SK-N-SH (cell line): Measurements from ENCODE around the gene IFNL4. TPM values are rescaled to one million over a fixed set of nuclear protein-coding genes. Genes with fewer than 3 reads are reported as not detected.
"Not testable (repeated sequence)": the region's sequence is repeated elsewhere in the genome, so short reads cannot be mapped to it uniquely, and the experiment has no call there.

ENCODE experiments used
- CTCF ChIA-PET: fragments of 300-600, 350-600 bp; formaldehyde crosslinking; extraction: SDS; loops from one replicate; lab custom pipeline; 2021; lab: Yijun Ruan, JAX
- POLR2A ChIA-PET: fragments of 350-600 bp; sonication (Branson Sonifier 250); formaldehyde crosslinking; extraction: SDS; loops from one replicate; lab custom pipeline; 2020; ENCODE audit warnings: antibody characterized with exemption, inconsistent platforms; lab: Yijun Ruan, JAX
- DNase-seq: peaks from one replicate; pipeline ENCODE4 v3.0.0; 2012
- H2AFZ ChIP-seq: fragments of 200-600 bp; sonication (generic); 2 replicates; pipeline ENCODE4 v1.8.1; 2016; ENCODE audit warnings: antibody characterized with exemption, mild to moderate bottlenecking, low read depth
- H3F3A ChIP-seq: fragments of 200-600 bp; sonication (generic); replicated peaks from 2 replicates; pipeline ENCODE3; 2016; ENCODE audit warnings: antibody characterized with exemption, mild to moderate bottlenecking; ENCODE audit not compliant: insufficient read depth
- H3K27ac ChIP-seq, 2 experiments: fragments of 200-500 bp in 1 of 2; fragments of 200-600 bp in 1 of 2; sonication (Bioruptor generic) in 1 of 2; sonication (generic), shearing (Covaris generic) in 1 of 2; 2 replicates each; pipeline versions ENCODE4 v1.5.1 to v1.6.1; 2014 to 2016; ENCODE audit warnings: low read depth in 2 of 2, inconsistent platforms in 1 of 2, low read length in 1 of 2, mild to moderate bottlenecking in 1 of 2, mixed read lengths in 1 of 2
- H3K27me3 ChIP-seq: fragments of 200-600 bp; sonication (generic), shearing (Covaris generic); 2 replicates; pipeline ENCODE4 v1.6.1; 2016; ENCODE audit warnings: mixed run types; ENCODE audit not compliant: insufficient read depth
- H3K36me3 ChIP-seq, 2 experiments: fragments of 200-500 bp in 1 of 2; fragments of 200-600 bp in 1 of 2; sonication (Bioruptor generic) in 1 of 2; sonication (generic) in 1 of 2; replicated peaks in 1 of 2; 2 replicates each; pipeline versions ENCODE3 to v1.5.1; 2014 to 2016; ENCODE audit warnings: low read length in 1 of 2, mild to moderate bottlenecking in 1 of 2; ENCODE audit not compliant: insufficient read depth in 2 of 2, control insufficient read depth in 1 of 2
- H3K4me1 ChIP-seq, 2 experiments: fragments of 200-500 bp in 1 of 2; fragments of 200-600 bp in 1 of 2; sonication (Bioruptor generic) in 1 of 2; sonication (generic), shearing (Covaris generic) in 1 of 2; 2 replicates each; pipeline versions ENCODE4 v1.5.1 to v1.6.1; 2014 to 2016; ENCODE audit warnings: low read depth in 1 of 2, low read length in 1 of 2, mixed run types in 1 of 2; ENCODE audit not compliant: insufficient read depth in 2 of 2, control insufficient read depth in 1 of 2
- H3K4me2 ChIP-seq: fragments of 200-600 bp; sonication (generic), shearing (Covaris generic); 2 replicates; pipeline ENCODE4 v1.6.1; 2017; ENCODE audit warnings: mixed run types
- H3K4me3 ChIP-seq, 2 experiments: fragments of 200-500 bp in 1 of 2; fragments of 200-600 bp in 1 of 2; sonication (Bioruptor generic) in 1 of 2; sonication (generic), shearing (Covaris generic) in 1 of 2; 2 replicates each; pipeline versions ENCODE4 v1.5.1 to v1.8.1; 2014 to 2016; ENCODE audit warnings: low read depth in 2 of 2, inconsistent platforms in 1 of 2, low read length in 1 of 2, mild to moderate bottlenecking in 1 of 2, mixed read lengths in 1 of 2, moderate library complexity in 1 of 2
- H3K79me2 ChIP-seq: fragments of 200-600 bp; sonication (generic); 2 replicates; pipeline ENCODE4 v1.8.1; 2017; ENCODE audit warnings: mild to moderate bottlenecking; ENCODE audit not compliant: insufficient read depth
- H3K9ac ChIP-seq: fragments of 200-600 bp; sonication (generic); 2 replicates; pipeline ENCODE4 v1.6.1; 2017; ENCODE audit warnings: mixed run types
- H3K9me2 ChIP-seq: fragments of 200-600 bp; sonication (generic); 2 replicates; pipeline ENCODE4 v1.6.1; 2017; ENCODE audit warnings: mixed run types
- H3K9me3 ChIP-seq: fragments of 200-600 bp; sonication (generic); 2 replicates; pipeline ENCODE4 v1.6.1; 2017; ENCODE audit warnings: mixed run types, mild to moderate bottlenecking, moderate library complexity
- H4K20me1 ChIP-seq: fragments of 200-600 bp; sonication (generic); 2 replicates; pipeline ENCODE4 v1.6.1; 2017; ENCODE audit warnings: mild to moderate bottlenecking, mixed run types; ENCODE audit not compliant: insufficient read depth
- CTCF ChIP-seq: fragments of 200-600 bp; sonication (generic); IDR thresholded peaks from 2 replicates; pipeline ENCODE4 v1.6.1; 2017; ENCODE audit warnings: antibody characterized with exemption, mild to moderate bottlenecking, moderate library complexity
- ELF1 ChIP-seq: IDR thresholded peaks from 2 replicates; pipeline ENCODE4 v1.4.0; 2012
- EZH2phosphoT487 ChIP-seq: fragments of 200-600 bp; sonication (generic); IDR thresholded peaks from 2 replicates; pipeline ENCODE4 v1.6.1; 2017; ENCODE audit warnings: low read depth, mixed run types, mild to moderate bottlenecking, antibody characterized with exemption, moderate library complexity, borderline replicate concordance
- FOSL2 ChIP-seq: IDR thresholded peaks from 2 replicates; pipeline ENCODE4 v1.4.0; 2012; ENCODE audit warnings: low read depth, mild to moderate bottlenecking, moderate library complexity, borderline replicate concordance
- FOXJ3 ChIP-seq: sonication (generic); formaldehyde crosslinking; IDR thresholded peaks from 2 replicates; pipeline ENCODE4 v1.5.1; 2020; ENCODE audit warnings: mild to moderate bottlenecking, missing genetic modification reagents
- JUND ChIP-seq: IDR thresholded peaks from 2 replicates; pipeline ENCODE4 v1.4.0; 2012
- MAX ChIP-seq: IDR thresholded peaks from 2 replicates; pipeline ENCODE4 v1.4.0; 2012; ENCODE audit warnings: low read depth
- NFIC ChIP-seq: IDR thresholded peaks from 2 replicates; pipeline ENCODE4 v1.4.0; 2012; ENCODE audit warnings: borderline replicate concordance
- NRF1 ChIP-seq: IDR thresholded peaks from 2 replicates; pipeline ENCODE4 v1.6.1; 2012; ENCODE audit warnings: low read depth, mild to moderate bottlenecking, low read length
- RAD21 ChIP-seq: IDR thresholded peaks from 2 replicates; pipeline ENCODE4 v1.6.1; 2012; ENCODE audit warnings: mild to moderate bottlenecking, low read length
- SIN3A ChIP-seq: IDR thresholded peaks from 2 replicates; pipeline ENCODE4 v1.6.1; 2012; ENCODE audit warnings: low read depth, mild to moderate bottlenecking, low read length, moderate library complexity, borderline replicate concordance
- SMC3 ChIP-seq: IDR thresholded peaks from 2 replicates; pipeline ENCODE4 v1.6.1; 2012; ENCODE audit warnings: low read depth, low read length, improper control_type of control experiment
- TEAD4 ChIP-seq: IDR thresholded peaks from 2 replicates; pipeline ENCODE4 v1.4.0; 2012; ENCODE audit warnings: mild to moderate bottlenecking, borderline replicate concordance; ENCODE audit not compliant: insufficient read depth
- USF1 ChIP-seq: IDR thresholded peaks from 2 replicates; pipeline ENCODE4 v1.4.0; 2012; ENCODE audit warnings: low read depth, borderline replicate concordance
- YY1 ChIP-seq: IDR thresholded peaks from 2 replicates; pipeline ENCODE4 v1.4.0; 2012; ENCODE audit warnings: low read depth, mild to moderate bottlenecking
- WGBS: methylation state at CpG from one replicate; pipeline ENCODE4 v1.1.6; 2017; ENCODE audit warnings: low lambda C conversion rate; 5-methylcytosine and 5-hydroxymethylcytosine counted together
- polyA plus RNA-seq, 3 experiments: library from polyadenylated mRNA; depleted of rRNA; stranded (reverse); fragments of >200 nt; gene quantifications; 2 replicates each; pipeline ENCODE4 v1.2.3, GENCODE V29; 2012
- TF ChIP-seq, protein P1 (sequence below): IDR thresholded peaks from 2 replicates; pipeline ENCODE4 v1.6.1; 2012; ENCODE audit warnings: mild to moderate bottlenecking, low read depth, low read length, moderate library complexity
- TF ChIP-seq, protein P2 (sequence below): fragments of 150-350 bp; IDR thresholded peaks from 2 replicates; pipeline ENCODE4 v1.6.1; 2016; ENCODE audit warnings: mild to moderate bottlenecking, low read depth, low read length

IFNL4 gene
- polyA plus RNA-seq, 1 of the 3 experiments (the other 2 are of a cell fraction), result not detected

DNA sequence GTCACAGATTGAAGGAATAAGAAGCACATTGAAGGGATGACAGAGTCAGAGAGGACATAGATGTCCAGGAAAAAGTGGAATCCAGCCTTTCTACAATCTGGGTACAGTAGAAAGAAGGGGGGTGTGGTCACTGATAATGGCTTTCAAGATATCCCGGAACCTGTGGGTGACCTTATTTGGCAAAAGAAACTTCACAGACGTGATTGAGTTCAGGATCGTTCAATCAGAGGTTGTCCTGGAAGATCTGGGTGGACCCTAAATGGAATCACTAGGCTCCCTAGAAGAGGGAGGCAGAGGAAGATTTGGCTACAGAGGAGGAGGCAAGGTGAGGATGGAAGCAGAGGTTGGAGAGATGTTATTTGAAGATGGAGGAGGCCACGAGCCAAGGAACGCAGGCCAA lies 31.6 kb downstream of the IFNL4 start:
- no peak for DNase-seq
- CTCF ChIA-PET, result interaction anchor here (1.1 to 2.5 kb wide), 2 partner anchors 107 to 111 kb away, joined by 4 to 8 read pairs; no protein-coding TSS in a partner anchor
- no peaks in the 10 kb centered on the region for H4K20me1 ChIP-seq
- H3K4me2 ChIP-seq, result no peak overlapping the region
- H3K36me3 ChIP-seq, result no peaks in the 10 kb centered on the region
- H3K9me2 ChIP-seq, result no peaks in the 10 kb centered on the region
- H3K27me3 ChIP-seq, result no peaks in the 10 kb centered on the region; the same call in 1 of the 2 replicates
- H3K4me1 ChIP-seq, result no peaks in the 10 kb centered on the region
- no peak overlapping the region for H3K4me3 ChIP-seq
- H3K9me3 ChIP-seq, result no peaks in the 10 kb centered on the region
- 61% methylated on average over 5 of the region's 5 CpGs for WGBS
- H3K27ac ChIP-seq, result no peak overlapping the region
- H3F3A ChIP-seq, result no peaks in the 10 kb centered on the region
- H3K79me2 ChIP-seq, result no peaks in the 10 kb centered on the region
- H3K9ac ChIP-seq, result no peak overlapping the region
- no peak overlapping the region for H2AFZ ChIP-seq
- TF ChIP-seq SMC3 (no peak), MAX (no peak), SIN3A (no peak), YY1 (no peak), NFIC (no peak), JUND (no peak), TEAD4 (no peak), USF1 (no peak), FOXJ3 (no peak), ELF1 (no peak), RAD21 (no peak), EZH2phosphoT487 (no peak), FOSL2 (no peak), NRF1 (no peak), CTCF (no peak)
- TF ChIP-seq, protein P1, sequence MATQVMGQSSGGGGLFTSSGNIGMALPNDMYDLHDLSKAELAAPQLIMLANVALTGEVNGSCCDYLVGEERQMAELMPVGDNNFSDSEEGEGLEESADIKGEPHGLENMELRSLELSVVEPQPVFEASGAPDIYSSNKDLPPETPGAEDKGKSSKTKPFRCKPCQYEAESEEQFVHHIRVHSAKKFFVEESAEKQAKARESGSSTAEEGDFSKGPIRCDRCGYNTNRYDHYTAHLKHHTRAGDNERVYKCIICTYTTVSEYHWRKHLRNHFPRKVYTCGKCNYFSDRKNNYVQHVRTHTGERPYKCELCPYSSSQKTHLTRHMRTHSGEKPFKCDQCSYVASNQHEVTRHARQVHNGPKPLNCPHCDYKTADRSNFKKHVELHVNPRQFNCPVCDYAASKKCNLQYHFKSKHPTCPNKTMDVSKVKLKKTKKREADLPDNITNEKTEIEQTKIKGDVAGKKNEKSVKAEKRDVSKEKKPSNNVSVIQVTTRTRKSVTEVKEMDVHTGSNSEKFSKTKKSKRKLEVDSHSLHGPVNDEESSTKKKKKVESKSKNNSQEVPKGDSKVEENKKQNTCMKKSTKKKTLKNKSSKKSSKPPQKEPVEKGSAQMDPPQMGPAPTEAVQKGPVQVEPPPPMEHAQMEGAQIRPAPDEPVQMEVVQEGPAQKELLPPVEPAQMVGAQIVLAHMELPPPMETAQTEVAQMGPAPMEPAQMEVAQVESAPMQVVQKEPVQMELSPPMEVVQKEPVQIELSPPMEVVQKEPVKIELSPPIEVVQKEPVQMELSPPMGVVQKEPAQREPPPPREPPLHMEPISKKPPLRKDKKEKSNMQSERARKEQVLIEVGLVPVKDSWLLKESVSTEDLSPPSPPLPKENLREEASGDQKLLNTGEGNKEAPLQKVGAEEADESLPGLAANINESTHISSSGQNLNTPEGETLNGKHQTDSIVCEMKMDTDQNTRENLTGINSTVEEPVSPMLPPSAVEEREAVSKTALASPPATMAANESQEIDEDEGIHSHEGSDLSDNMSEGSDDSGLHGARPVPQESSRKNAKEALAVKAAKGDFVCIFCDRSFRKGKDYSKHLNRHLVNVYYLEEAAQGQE, result no peak
- TF ChIP-seq, protein P2, sequence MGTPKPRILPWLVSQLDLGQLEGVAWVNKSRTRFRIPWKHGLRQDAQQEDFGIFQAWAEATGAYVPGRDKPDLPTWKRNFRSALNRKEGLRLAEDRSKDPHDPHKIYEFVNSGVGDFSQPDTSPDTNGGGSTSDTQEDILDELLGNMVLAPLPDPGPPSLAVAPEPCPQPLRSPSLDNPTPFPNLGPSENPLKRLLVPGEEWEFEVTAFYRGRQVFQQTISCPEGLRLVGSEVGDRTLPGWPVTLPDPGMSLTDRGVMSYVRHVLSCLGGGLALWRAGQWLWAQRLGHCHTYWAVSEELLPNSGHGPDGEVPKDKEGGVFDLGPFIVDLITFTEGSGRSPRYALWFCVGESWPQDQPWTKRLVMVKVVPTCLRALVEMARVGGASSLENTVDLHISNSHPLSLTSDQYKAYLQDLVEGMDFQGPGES, result no peak
- POLR2A ChIA-PET, result no interaction called here

DNA sequence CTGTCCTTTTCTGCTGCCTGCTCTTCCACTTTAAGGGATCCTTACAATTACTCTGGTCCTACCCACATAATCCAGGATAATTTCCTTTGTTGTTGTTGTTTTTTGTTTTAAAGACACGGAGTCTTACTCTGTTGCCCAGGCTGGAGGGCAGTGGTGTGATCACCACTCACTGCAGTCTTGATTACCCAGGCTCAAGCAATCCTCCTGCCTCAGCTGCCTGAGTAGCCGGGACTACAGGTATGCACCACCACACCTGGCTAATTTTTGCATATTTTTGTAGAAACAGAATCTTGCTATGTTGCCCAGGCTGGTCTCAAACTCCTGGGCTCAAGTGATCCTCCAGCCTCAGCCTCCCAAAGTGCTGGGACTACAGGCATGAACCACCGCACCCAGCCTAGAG lies 33.3 kb downstream of the IFNL4 start:
- H3K9me2 ChIP-seq, H3K4me3 ChIP-seq, H2AFZ ChIP-seq, POLR2A ChIA-PET, H4K20me1 ChIP-seq, H3K4me1 ChIP-seq, H3K4me2 ChIP-seq, H3K27me3 ChIP-seq, H3K79me2 ChIP-seq, H3K36me3 ChIP-seq, H3K9me3 ChIP-seq, H3K27ac ChIP-seq, H3F3A ChIP-seq, DNase-seq, H3K9ac ChIP-seq: not testable (repeated sequence)
- WGBS, result 45% methylated on average over 3 of the region's 3 CpGs
- CTCF ChIA-PET, result interaction anchor here (2.5 kb wide), 1 partner anchor 113 kb away, joined by 8 read pairs; no protein-coding TSS in a partner anchor
